ENCODE measurements around the gene BMP6. TPM values are rescaled to one million over a fixed set of nuclear protein-coding genes. Genes with fewer than 3 reads are reported as not detected.

The BMP6 gene
- total and polyA plus RNA-seq, 10 of the 15 experiments (the other 5 are each of a cell fraction or from before 2014, with no cell fraction given) = 0.02 to 0.15 (median 0.05) TPM; not detected in 5

DNA sequence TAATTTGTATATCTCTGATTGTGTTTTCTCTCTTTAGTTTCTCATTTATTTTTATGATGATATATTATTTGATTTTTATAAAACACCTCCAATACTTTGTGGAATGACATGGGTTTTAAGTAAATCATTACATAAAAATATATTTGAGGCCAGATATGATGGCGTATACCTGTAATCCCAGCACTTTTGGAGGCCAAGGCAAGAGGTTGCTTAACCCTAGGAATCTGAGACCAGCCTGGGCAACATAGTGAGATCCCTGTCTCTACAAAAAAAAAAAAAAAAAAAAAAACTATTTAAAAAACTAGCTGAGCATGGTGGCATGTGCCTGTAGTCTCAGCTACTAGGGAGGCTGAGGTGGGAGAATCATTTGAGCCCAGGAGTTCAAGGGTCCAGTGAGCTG, 87.3 kb downstream of the BMP6 start (continued):
- TF ChIP-seq, protein P1, sequence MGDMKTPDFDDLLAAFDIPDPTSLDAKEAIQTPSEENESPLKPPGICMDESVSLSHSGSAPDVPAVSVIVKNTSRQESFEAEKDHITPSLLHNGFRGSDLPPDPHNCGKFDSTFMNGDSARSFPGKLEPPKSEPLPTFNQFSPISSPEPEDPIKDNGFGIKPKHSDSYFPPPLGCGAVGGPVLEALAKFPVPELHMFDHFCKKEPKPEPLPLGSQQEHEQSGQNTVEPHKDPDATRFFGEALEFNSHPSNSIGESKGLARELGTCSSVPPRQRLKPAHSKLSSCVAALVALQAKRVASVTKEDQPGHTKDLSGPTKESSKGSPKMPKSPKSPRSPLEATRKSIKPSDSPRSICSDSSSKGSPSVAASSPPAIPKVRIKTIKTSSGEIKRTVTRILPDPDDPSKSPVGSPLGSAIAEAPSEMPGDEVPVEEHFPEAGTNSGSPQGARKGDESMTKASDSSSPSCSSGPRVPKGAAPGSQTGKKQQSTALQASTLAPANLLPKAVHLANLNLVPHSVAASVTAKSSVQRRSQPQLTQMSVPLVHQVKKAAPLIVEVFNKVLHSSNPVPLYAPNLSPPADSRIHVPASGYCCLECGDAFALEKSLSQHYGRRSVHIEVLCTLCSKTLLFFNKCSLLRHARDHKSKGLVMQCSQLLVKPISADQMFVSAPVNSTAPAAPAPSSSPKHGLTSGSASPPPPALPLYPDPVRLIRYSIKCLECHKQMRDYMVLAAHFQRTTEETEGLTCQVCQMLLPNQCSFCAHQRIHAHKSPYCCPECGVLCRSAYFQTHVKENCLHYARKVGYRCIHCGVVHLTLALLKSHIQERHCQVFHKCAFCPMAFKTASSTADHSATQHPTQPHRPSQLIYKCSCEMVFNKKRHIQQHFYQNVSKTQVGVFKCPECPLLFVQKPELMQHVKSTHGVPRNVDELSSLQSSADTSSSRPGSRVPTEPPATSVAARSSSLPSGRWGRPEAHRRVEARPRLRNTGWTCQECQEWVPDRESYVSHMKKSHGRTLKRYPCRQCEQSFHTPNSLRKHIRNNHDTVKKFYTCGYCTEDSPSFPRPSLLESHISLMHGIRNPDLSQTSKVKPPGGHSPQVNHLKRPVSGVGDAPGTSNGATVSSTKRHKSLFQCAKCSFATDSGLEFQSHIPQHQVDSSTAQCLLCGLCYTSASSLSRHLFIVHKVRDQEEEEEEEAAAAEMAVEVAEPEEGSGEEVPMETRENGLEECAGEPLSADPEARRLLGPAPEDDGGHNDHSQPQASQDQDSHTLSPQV (IDR thresholded peaks at IDR 0.05) = no peak
- TF ChIP-seq BMI1 (IDR thresholded peaks at IDR 0.05; ENCODE audit: borderline replicate concordance) (no peak), RAD51 (IDR thresholded peaks at IDR 0.05) (no peak), IKZF1 (conservative IDR thresholded peaks at IDR 0.05) (no peak), JUNB (IDR thresholded peaks at IDR 0.05) (no peak), CEBPB (IDR thresholded peaks at IDR 0.05; ENCODE audit: borderline replicate concordance in 1 of 2, low read depth in 2 of 2, low read length in 2 of 2) (no peak), ZNF384 (IDR thresholded peaks at IDR 0.05; ENCODE audit: borderline replicate concordance, low read depth, low read length) (no peak), MYB (IDR thresholded peaks at IDR 0.05; ENCODE audit: borderline replicate concordance, low read depth, low read length) (no peak), YBX1 (IDR thresholded peaks at IDR 0.05) (no peak), TCF7 (IDR thresholded peaks at IDR 0.05; ENCODE audit: borderline replicate concordance) (no peak), ZSCAN29 (IDR thresholded peaks at IDR 0.05) (no peak), HCFC1 (IDR thresholded peaks at IDR 0.05; ENCODE audit: low read length) (no peak), SIN3A (IDR thresholded peaks at IDR 0.05; ENCODE audit: low read depth, low read length) (no peak), PAX8 (IDR thresholded peaks at IDR 0.05) (no peak)
- TF ChIP-seq, protein P2, sequence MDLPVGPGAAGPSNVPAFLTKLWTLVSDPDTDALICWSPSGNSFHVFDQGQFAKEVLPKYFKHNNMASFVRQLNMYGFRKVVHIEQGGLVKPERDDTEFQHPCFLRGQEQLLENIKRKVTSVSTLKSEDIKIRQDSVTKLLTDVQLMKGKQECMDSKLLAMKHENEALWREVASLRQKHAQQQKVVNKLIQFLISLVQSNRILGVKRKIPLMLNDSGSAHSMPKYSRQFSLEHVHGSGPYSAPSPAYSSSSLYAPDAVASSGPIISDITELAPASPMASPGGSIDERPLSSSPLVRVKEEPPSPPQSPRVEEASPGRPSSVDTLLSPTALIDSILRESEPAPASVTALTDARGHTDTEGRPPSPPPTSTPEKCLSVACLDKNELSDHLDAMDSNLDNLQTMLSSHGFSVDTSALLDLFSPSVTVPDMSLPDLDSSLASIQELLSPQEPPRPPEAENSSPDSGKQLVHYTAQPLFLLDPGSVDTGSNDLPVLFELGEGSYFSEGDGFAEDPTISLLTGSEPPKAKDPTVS (IDR thresholded peaks at IDR 0.05; ENCODE audit: low read depth, low read length) = no peak
- TF ChIP-seq, protein P3, sequence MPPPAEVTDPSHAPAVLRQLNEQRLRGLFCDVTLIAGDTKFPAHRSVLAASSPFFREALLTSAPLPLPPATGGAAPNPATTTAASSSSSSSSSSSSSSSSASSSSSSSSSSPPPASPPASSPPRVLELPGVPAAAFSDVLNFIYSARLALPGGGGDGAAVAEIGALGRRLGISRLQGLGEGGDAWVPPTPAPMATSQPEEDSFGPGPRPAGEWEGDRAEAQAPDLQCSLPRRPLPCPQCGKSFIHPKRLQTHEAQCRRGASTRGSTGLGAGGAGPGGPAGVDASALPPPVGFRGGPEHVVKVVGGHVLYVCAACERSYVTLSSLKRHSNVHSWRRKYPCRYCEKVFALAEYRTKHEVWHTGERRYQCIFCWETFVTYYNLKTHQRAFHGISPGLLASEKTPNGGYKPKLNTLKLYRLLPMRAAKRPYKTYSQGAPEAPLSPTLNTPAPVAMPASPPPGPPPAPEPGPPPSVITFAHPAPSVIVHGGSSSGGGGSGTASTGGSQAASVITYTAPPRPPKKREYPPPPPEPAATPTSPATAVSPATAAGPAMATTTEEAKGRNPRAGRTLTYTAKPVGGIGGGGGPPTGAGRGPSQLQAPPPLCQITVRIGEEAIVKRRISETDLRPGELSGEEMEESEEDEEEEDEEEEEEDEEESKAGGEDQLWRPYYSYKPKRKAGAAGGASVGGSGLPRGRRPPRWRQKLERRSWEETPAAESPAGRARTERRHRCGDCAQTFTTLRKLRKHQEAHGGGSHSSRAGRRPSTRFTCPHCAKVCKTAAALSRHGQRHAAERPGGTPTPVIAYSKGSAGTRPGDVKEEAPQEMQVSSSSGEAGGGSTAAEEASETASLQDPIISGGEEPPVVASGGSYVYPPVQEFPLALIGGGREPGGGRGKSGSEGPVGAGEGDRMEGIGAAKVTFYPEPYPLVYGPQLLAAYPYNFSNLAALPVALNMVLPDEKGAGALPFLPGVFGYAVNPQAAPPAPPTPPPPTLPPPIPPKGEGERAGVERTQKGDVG (CRISPR knock-in tag; IDR thresholded peaks at IDR 0.05) = no peak
- TF ChIP-seq, protein P4, sequence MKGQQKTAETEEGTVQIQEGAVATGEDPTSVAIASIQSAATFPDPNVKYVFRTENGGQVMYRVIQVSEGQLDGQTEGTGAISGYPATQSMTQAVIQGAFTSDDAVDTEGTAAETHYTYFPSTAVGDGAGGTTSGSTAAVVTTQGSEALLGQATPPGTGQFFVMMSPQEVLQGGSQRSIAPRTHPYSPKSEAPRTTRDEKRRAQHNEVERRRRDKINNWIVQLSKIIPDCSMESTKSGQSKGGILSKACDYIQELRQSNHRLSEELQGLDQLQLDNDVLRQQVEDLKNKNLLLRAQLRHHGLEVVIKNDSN (IDR thresholded peaks at IDR 0.05; ENCODE audit: borderline replicate concordance, extremely low read length, insufficient read depth, low read depth, low read length) = no peak
